ENCODE results near the gene PPM1J.
"Not testable (repeated sequence)": the region's sequence is repeated elsewhere in the genome, so short reads cannot be mapped to it uniquely, and the experiment has no call there.

The PPM1J gene

DNA sequence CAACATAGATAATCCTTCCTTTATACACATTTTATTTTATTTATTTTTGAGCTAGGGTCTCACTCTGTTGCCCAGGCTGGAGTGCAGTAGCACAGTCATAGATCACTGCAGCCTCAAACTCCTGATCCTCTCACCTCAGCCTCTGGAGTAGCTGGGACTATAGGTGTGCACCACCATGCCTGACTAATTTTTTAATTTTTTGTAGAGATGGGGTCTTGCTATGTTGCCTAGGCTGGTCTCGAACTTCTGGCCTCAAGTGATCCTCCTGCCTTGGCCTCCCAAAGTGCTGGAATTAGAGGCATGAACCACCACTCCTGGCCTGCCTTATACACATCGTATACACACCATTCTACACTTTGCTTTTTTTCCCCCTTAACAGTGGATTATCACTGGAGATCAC, 6.2 kb upstream of the PPM1J start:
- not testable (repeated sequence) for DNase-seq (ENCODE audit: low read depth)

- DNase-seq (ENCODE audit: low read depth) = no peak
These were observed 5.7 kb upstream of the PPM1J start for GRCh38 chr1:112720800-112721199.

DNA sequence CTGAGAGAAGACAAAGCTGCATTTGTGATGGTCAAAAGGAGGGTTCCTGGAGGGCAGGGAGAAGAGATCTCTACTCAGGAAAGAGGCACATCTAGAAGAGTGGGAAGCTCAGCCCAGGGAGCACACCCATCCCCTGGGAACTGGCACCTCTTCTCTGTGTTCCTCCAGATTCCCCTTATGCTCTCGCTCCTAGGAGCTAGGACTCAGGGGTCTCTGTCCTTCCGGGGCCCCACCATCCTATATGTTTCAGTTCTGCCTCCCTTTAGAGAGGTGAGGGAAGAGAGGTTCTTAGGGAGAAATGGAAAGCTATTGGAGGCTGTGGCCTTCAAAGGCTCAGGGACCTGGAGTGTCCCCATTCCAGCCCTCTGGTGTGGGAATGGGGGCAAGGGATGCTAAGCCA, 4.6 kb upstream of the PPM1J start:
- no peak for DNase-seq (ENCODE audit: low read depth)

DNA sequence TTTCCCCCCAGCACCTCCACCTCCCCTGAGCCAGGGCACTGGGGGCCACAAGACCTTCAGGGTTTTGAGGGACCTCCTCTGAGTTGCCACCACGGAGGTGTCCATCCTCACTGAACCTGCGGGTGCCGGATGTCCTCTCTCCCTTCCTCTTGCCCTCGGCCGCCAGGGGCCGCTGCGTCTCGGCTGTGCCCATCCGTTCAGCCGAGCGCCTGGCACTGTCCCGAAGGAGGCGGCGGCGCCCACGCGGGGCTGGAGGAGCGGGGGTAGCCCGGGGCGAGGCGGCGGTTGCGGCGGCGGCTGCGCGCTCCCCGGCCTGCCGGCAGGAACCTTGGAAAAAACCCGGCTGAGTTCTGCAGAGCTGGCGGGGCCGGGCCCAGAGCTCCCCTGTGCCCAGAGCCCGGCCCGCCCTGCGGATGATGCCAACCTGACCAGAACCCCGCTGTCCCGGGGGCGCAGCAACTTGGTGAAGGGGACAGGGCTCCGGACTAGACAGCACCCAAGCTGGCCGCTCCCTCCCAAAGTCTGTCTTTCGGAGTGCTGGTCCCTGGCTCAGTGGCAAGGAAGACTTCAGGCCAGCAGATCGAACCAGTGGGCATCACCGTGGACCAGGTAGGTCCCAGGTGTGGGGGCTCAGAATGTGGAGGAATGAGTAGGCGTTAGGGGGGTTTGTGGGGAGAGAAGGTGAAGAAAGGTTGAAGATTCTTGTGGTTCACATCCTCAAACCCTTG, 3.7 kb upstream of the PPM1J start:
- peak; percentile 39 for DNase-seq (ENCODE audit: low read depth)

DNA sequence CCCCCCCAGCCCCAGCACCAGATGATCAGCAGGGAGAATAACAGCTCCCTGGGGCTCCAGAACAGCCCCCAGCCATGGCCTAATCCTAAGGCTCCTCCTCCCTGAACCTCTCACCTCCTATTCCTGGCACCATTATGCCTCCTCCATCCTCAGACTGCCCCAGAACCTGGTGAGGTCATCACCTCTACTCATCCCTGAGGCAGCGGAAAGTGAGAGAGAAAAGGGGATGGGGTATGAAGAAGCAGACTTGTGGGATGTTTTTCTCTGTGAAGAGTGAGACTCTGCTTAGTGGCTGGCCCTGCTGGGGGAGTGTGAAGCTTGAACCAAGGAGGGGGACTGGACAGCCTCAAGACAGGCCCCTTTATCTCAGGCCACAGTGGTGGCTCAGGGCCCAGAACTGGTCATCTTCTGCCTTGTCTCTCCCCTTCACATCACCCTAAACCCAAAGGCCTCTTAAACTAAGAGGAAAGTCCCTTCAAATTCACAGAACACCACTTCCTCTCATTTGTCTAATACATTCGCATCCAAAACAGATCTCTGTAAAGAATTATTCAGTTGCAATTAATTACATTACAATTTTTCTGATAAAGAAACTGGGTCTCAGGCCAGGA, 2.2 kb upstream of the PPM1J start:
- DNase-seq (ENCODE audit: low read depth) = no peak

GRCh38 chr1:112716133-112716720, 1.1 kb upstream of the PPM1J start:
- peak; percentile 76 for DNase-seq (ENCODE audit: low read depth)

DNA sequence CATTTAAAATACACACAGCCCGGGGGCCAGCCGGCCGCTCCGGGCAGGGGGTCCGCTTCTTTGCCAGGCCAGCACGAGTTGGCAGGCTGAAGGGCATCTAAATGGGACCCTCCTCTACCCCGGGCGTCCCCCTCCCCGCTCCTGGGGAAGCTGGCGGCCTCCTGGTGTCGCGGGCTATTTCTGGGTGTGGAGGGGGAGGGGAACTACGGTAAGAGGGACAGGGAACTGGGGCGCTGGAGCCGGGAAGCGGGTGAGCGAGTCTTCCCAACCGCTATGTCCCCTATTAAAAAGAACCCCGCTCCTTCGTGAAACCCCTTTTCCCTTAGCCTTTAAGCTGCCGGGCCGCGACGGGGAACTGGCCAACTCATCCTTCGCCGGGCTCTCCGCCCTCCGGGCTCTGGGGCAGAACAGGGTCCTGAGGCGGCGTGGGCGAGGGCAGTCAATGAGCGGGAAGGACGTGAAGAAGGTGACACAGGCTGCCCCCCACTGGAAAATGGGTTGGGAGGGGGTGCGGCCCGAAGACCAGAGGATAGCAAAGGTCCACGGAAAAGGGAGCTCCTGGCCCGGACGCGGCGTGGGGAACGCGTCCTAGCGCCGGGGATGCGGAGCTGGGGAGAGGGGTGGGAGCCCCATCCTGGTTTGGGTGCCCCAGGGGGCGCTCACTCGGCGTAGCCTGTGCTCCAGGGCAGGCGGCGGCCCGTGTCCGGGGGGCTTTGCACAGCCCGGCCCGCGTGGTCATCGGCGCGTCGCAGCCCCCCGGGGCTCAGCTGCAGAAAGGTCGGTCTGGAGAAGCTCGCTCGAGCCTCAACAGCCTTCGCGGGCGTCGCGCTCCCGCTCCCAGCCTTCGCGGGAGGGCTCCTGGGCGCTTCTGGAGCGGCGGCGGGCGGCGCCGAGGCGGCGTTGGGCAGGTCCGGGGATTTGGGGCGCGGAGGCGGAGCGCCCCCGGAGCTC, 544 bp downstream of the PPM1J start:
- no peak for DNase-seq (ENCODE audit: low read depth)

DNA sequence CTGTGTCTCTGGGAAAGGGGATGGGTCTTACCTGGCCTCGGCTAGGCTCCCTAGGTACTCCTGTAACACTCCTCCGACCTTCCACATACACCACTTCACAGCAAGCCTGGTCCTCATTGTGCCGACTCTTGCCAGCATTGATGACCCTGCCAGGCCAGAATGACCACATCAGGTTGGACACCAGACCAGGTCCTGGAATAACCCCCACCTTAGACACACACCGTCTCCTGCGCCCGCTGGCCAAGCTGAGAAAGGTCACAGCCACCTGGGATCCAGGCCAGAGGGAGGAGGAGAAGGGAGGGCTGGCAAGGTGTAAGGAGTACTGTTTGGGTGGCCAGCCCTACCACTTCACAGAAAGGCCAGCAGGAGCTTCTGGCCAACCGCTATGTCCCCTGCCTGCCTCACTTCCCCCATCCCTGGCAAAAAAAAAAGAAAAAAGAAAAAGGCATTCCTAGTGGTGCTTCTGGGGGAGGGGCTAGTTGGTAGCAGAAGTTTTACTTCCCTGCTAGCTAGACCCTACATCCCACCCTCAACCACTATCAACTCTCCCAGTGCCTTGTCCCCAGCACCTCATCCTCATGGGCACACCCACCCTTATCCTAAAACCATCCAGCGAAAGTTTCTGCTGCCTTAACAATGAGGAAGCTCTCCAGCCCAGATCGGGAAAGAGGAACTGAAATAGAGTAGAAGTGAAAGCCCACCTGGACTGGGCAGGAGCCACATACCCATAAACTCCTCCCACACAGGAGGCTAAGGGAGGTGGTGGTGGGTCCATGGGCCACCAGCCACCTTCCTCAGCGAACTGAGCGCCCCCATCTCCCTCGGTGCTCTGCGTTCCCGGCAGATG, 1.4 kb downstream of the PPM1J start:
- no peak for DNase-seq (ENCODE audit: low read depth)

DNA sequence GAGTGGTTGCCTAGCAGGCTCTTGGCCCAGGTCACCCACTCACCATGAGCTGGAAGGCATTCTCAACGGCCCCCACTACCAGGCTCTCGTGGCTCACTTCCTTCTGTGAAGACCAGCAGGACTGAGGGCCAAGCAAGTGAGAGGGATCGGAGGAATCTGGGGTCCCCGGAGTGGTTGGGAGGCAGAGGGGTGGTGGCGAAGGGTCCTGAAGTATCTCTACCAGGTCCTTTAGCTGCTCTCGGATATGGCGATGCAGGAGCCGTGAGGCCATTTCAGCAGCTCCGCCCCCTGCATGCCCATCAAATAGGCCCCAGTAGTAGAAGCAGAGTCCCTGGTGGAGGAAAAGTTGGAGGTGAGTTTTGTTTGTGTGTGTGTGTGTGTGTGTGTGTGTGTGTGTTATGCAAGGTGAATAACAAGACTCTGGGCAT, 2.4 kb downstream of the PPM1J start:
- DNase-seq (ENCODE audit: low read depth) = no peak

- no peak for DNase-seq (ENCODE audit: low read depth)
These were observed 2.9 kb downstream of the PPM1J start for GRCh38 chr1:112712191-112712590.

DNA sequence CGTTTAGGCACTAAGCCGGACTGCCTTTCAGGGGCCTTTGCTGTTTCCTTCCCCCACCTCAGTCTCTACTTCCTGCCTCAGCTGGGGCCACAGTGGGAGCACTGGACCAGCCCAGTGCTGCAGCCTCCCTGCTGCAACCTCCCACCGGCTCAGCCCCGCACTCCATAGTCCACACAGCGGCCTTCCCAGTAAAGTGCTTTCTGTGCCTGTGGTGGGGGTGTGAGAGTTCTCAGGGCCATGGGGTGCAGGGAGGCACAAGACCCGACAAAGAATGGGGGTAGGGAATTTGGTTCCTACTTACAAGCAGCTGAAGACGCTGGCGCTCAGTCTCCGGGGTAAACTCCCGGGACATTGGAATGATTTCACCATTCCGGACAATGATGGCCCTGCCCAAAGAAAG, 3.5 kb downstream of the PPM1J start:
- DNase-seq (ENCODE audit: low read depth) = no peak

DNA sequence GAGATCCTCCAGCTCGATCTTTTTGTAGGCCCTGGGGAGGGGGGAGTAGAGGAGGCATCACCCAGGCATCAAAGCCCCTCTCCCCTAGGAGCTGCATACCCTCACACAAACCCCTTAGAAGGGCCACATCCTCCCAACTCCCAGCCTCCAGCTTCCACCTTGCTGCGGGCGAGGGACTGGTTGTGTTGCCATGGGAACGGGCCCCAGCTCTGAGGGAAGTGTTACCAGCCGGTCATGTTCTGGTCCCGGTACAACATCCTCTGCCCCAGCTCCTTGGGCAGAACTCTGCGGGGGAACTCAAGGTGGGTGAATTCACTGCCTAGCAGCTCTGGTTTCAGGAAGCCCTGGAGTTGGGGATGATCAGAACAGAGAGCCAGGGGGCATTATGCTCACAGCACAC, 4.1 kb downstream of the PPM1J start:
- DNase-seq (ENCODE audit: low read depth) = no peak

- no peak for DNase-seq (ENCODE audit: low read depth)
These were observed 4.5 kb downstream of the PPM1J start for GRCh38 chr1:112710586-112710985.

DNA sequence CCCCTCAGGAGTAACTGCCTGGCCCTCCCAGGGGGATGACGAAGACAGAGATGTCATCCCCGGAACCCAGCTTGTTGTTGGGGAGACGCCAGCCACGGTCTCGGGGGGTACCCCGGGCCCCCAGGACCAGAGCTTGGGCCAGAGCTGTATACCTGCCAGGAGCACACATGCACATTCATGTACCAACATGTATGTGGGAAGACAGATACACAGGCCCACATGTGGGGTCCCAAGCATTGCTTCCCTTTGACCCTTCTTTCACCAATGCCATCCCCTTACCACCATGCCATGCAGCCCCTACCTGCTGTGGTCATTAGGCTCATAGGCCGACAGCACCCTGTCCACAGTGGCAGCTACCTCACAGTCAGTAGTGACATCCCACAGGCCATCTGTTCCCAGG, 5.0 kb downstream of the PPM1J start:
- no peak for DNase-seq (ENCODE audit: low read depth)

GRCh38 chr1:112708489-112708888, 6.6 kb downstream of the PPM1J start:
- no peak for DNase-seq (ENCODE audit: low read depth)

DNA sequence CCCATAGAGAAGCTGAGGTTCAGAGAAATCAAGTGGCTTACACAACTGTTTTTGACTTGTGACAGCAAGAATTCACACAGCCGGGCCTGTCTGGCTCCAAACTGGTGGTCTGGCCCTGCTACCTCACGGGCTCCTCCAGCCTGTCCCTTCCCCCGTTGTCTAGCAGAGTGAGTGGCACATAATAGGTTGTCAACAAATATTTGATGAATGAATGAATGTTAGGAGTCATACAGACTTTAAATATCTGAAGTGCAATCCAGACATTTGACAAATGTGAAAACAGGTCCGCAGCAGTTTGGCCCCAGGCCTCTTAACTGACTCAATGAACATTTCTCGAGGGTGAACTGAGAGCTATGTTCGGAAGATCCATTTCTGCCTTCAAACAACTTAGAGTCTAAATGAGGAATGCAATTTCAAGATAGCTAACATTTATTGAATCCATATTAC, 7.1 kb downstream of the PPM1J start:
- no peak for DNase-seq (ENCODE audit: low read depth)

GRCh38 chr1:112707221-112708001, 7.7 kb downstream of the PPM1J start:
- DNase-seq (ENCODE audit: low read depth) = peak; percentile 72

- peak; percentile 43 for DNase-seq (ENCODE audit: low read depth)
These were observed 8.5 kb downstream of the PPM1J start, which contains the start of gene RHOC for GRCh38 chr1:112706505-112707220. Gene RHOC, minus strand, starts transcription at chr1:112707127. Its CDS starts 3,328 bp downstream, at chr1:112703799.

DNA sequence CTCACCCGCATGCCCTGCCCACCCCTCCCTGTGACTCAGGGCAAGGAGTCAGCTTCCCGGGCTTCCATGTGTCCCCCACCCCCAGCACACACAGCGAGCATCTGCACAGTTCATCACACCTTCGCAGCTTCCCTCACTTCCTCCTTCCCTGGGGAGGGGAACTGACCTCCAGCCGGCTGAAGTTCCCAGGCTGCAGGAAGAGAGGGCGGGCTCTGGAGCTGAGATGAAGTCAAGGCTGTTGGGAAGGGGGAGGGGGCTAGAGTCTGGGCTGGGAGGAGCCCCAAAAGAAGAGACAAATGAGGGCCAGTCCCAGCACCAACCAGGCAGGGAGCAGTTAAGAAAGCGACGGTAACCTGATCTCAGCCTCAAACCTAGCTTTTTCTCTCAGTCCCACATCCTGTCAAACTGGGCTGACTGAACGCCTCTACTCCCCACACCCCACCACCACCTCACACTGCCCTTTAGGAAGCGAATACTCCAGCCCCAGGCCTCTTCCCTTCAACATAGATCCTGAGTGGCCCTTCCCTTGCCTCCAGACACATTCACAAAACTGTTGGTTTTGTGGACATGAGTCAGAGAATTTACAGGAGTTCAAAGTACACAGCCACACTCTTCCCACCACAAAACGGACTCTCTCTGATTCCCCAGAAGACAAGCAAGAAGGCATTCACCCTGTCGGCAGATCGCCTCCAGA, 10.1 kb downstream of the PPM1J start:
- DNase-seq (ENCODE audit: low read depth) = peak; percentile 90
